A204.1 (cell line): ENCODE measurements around the gene MYH9.

Source experiments
- FAIRE-seq: peaks from 2 replicates; lab custom pipeline; 2012; peaks lifted over from hg19 to GRCh38; lab: Jason Lieb, UNC

Gene MYH9

DNA sequence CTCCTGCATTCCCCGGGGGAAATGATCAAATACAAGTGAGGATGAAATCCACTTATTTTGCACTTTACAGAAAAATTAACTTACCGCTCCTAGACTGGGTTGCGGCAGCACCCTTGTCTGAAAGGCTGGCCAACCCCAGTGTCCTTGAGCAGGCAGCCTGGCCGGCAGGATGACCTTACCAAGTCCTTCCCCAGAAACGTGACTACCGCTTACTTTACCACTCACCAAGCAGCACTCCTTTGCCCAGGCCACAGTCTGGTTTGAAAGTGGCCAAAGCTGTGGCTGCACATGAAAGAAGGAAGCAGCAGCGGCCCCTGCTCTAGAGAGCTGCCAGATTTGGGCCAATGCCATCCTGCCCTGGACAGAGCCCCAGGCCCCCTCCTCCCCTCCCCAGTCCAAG lies 20.3 kb downstream of the MYH9 start:
- FAIRE-seq = no peak

GRCh38 chr22:36367066-36367465 lies 20.7 kb downstream of the MYH9 start:
- FAIRE-seq = no peak

DNA sequence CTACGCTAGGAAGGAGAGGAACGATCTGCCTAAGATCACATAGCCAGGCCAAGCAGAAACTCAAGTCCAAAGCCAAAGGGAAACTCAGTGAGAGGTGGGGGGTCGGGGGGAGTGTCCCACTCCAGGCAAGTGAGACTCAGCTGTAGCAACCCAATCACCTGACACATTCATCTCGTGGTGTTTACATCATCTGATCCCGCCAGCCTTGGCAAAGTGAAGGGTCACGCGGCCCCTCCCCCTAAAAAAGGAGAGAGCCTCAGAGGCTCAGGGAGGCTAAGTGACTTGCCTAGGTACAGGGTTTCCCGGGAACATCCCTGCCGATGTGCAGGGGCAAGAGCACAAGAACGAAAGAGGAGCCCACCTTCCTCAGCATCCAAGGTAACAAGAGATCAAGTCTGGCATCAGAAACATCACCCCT lies 21.5 kb downstream of the MYH9 start:
- no peak for FAIRE-seq

DNA sequence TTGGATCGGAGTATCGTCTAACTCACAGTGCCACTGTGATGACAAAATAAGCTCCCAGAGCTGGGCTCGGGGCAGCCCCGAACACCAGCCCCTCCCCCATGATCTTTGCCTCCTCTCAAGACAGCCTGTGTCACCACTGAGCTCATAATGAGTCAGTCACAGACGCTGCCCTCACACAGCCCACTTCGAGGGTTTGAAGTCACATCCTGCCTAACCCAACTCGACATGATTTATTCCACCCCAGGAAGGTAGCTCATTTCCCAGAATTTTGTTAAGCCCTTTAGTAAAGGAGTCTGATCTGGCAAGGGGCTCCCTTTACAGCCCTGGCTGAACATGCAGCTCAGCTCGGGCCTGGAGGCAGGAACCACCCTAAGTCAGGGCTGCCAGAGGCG lies 22.8 kb downstream of the MYH9 start:
- no peak for FAIRE-seq

DNA sequence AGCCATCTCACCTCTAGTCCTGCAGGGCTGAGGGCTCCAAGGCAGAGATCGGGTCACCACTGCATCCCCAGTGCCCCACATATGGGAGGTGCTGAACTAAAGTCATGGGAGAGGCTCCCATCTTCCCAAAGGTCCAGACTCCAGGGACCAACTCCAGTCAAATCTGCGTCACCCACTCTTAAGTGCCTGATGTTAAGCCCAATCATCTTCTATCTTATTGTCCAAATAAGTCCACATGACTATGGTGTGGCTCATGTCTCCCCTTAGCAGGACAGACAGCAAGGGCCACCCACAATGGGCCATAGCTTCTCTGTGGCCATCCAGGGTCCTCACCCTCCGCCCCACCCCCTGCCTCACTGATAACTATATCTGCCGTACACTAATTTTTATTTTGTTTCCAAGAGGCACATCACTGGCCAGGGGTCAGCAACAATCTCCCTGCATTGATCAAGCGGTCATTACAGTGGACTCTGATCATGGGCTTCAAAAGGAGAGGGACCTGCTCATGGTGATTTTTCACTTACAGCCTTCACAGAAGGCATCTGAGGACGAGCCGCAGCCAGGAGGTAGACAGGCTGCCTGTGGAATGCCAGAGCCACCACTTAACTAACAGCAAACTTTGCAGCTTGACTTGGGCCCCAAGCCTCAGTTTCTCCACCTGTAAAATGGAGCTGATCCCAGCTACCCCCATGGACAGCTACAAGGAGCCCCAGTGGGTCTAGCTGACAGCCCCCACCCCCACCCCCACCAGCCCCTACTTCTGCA lies 23.3 kb downstream of the MYH9 start:
- FAIRE-seq = no peak

DNA sequence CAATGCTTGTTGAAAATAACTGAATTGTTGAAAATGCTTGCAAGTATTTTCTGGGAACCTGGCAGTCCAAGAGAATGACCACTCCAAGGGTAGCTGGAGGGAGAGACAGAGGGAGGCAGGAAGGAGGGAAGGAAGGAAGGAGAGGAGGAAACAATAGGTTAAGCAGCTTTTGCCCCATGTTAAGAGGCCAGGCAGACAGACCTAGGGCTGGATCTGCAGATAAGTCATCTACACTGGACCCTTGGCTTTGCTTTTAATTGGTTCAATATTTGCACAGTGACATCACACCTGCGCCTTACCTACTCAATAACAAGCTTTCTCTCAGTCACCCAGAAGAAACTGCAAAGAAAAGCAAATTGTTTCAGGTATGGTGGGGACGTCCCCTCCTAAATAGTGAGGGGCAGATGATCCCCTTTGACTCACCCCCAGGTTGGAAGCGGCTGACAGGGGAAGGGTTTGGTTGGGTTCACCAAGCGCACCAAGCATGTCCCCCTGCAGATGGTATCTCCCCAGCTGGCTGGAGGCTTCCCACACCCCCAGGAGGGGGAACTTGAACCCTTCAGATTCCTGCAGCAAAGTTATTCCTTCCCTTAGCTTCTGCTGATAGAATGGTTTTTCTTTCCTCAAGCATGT lies 24.3 kb downstream of the MYH9 start:
- FAIRE-seq = no peak

DNA sequence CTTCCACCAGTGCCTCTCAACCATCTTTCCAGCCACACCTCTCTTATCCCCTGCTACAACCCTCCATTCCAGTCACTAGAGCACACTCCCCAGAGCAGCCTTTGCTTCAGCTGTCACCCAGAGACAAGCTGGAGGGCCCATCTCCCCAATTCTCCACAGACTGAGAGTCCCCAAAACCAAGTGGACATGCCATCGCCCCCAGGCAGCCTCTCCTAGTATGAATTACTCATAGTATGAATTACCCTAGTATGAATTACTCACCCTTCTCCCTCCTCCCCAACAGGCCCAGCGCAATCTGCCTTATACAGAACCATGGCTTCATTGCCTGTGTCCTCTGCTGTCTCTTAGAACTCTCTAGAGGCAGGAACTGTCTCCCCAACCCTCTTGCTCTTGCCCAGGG lies 24.8 kb downstream of the MYH9 start:
- FAIRE-seq = no peak

GRCh38 chr22:36362075-36362474 lies 25.7 kb downstream of the MYH9 start:
- FAIRE-seq = no peak

DNA sequence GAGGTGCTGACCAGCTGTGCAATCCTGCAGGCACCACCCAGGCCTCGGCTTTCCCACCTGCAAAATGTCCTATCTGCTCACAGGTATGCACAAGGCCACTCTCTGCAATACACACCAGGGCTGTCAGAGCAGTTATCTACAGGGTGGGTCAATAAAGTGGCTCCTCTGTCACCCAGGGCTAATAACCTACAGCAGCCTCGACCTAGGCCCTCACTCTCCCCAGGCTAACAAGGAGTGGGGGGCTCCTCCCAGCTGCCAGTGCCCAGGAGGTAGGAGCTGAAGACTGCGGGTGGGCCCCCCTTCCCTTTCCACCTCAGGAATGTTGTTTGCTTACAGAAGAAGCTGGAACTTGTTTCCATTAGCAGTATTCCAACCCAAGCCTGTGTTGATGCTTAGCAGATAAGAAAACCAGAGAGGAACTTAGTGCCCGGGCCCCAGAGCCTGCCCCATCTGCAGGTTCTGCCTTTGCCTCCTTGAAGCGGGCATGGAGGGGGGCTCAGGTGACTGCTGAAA lies 26.8 kb downstream of the MYH9 start:
- no peak for FAIRE-seq

DNA sequence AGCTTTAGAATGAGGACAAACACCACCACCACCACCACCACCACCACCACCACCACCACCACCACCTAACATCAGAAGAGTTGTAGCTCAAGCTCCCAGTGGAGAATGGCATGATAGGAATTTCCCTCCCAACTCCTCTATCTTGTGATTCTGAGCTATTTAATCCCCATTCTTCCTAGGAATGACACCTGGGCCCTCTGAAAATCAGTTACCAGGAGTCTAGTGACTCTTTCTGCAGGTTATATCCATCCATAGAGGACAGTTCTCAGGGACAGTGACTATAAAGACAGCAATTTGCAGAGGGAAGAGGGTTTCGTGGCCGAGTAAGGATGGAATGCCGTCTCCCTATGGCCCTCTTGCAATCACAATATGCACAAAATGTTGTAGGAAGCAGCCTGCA lies 27.8 kb downstream of the MYH9 start:
- no peak for FAIRE-seq

DNA sequence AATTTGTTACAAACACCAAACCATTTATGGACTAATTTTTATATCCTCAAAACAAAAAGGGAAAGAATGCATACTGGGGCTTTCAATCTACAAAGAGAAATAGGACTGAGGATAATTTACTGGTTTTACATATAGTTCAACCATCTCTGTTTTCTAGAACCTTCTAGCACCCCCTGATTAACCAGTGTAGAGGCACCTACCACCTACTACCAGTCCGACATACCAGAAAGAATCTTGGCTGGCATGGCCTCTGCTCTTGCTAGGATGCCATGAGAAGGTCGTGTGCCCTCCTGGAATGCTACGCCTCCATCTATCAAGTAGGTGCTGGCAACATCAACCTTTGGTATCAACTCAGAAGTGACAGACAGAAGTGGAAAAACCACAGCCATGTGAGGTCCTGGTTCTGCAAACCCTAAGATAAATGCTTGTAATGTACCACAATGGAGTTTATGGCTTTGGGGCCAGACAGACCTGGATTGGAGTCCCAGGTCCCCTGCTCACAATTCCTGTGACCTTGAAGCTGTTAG lies 28.2 kb downstream of the MYH9 start:
- no peak for FAIRE-seq

DNA sequence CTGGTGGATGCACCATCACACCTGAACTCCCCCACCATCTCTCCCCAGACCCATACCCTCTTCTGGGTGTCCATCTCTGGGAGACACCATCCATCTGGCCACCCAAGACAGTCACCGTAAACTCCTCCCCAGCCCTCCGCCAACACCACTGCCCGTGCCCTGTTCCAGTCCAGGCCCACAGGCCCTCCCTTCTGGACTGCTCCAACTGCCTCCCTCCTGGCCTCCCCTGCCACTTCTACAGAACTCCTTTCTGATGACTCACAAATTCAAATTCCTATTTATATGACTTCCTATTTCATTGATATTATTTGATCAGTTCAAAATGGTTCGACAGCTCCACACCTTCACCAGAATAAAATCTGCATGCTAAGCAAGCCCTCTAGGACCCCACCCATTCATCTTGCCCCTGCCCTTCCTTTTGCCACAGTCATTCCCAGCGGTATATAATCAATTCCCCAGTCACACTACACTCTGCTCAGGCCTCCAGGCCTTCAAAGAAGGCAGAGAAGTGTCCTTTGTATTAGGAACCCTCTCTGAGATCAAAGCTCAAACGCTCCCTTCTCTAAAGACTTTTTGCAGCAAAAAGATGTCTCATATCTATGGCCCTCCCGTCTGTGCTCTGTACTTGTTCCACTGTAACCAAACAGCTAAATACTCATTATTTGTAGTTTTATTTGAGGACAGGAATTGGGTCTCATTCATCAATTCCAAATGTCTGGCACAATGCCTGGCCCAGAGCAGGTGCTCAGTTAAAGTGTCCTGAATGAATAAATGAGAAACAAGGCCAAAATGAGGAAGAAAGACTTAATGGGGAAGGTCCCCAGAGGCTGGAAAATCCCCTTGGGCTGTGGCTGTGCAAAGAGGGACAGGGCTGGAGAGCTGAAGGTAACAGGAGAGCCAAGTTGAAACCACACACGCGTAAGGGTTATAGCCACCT lies 29.0 kb downstream of the MYH9 start:
- FAIRE-seq = no peak

DNA sequence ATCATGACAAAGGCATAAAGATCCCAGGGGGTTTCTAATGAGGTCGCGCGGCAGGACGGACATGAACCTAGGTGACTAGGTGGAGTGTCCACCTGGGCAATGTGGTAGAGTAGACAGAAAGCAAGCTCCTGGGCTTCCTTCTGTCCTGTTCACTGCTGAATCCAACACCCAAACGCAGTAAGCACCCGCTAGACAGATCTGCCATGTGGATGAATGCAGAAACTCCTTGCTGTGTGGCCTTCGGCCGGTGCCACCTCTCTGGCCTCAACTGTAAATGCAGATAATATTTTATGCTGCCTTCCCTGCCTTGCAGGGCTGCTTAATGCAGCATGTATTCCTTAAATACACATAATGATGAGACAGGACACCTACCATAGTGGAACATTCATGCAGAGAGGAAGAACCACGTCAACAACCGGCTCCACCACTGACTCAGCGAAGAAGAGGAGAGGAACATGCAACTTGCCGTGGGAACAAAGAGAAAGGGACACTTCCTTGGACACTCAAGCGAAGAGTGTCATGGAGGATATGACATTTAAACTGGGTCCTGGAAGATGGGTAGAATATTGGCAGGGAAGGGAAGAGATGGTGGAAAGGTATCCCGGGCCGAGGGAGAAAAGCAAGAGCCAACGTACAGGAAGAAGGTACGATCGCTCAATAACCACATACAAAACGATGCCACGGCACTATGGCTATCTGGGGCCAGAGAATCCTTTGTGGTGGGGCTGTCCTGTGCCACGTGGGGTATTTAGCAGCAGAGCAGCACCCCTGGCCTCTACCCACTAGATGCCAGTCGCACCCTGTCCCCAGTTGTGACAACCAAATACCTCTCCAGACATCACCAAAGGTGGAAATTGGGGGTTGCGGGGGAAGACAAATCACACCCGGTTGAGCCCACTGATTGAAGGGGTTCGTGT lies 30.8 kb downstream of the MYH9 start:
- no peak for FAIRE-seq

GRCh38 chr22:36355894-36356293 lies 31.9 kb downstream of the MYH9 start:
- FAIRE-seq = no peak

DNA sequence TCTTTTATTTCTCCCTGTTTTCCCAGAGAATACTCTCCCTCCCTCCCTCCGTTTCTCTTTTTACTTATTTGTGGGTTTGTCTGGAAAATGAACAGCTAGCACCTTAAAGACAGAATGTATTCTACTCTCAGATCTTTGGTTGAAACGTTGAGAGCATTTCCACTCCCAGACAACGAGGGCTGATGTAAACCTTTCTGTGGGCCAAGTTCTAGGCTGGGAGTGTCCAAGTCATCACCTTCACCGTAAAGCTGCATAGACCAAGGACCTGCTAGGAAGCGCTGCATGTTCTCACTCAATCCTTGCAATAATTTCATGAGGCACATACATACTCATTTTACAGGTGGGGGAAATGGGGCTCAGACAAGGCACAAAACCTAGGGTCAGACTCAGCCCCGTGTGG lies 32.4 kb downstream of the MYH9 start:
- FAIRE-seq = no peak

DNA sequence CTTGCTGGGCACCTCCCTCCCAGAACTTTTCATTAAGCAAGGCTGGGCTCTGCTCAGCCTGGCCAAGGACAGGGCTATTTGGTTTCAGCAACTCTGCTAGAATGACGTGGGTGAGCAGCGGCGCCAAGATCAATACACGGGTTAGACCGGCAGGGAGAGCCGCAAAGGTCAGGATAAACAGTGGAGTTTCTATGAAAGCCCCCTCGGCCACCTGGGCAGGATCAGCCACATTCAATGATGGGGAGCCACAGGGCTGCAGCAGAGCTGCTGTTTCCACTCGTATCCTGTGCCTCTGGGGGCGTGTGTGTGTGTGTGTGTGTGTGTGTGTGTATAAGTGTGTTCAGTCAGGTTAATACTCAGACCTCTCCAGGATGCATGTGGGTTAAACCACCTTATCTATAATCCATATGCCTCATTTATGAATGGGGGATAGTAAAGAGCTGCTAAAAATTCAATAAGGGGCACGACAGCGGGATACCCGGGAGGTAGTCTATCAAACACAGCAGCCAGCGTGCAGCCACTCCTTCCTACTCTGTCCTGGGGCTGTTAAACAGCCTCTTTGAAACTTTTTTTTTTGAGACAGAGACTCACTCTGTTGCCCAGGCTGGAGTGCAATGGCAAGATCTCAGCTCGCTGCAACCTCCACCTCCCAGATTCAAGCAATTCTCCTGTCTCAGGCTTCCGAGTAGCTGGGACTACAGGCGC lies 34.8 kb downstream of the MYH9 start:
- no peak for FAIRE-seq

DNA sequence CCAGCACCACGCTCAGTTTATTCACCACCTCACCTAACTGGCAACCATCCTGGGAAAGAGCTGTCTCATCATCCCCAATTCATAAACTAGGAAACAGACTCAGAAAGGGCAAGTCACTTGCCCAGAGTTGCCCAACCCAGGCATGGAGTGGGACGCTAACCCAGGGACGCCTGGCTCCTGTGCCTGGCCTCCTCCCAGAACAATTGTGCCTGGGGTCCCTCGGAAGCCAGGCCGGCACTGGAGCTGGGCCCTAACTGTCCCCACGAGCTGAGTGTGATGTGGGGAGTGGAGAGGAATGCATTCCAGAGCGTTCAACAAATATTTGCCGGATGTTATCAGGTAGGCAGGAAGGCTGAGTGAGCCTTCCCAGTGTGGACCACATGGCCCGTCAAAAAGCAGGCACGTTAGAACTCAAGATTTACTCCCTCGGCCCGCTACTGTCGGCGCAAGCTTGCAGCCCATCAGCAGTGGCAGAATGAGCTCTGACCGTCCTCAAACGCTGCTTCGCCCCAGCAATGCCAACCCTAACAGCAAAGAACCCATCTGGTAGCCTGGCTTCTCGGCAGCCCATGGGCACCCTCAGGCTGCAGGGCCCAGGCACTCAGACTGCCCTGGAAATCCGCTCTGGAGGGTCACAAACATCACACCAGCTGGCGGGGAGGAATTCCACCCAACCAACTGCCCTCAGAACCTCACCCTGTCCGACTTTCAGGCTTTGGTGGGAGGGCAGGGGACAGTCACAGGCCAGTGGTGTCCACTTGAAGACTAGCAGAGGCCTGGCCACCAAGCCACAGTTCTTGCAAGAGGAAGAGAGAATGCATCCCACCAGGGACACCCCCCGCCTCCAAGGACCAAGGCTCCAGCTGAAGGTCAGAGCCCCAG lies 35.6 kb downstream of the MYH9 start:
- no peak for FAIRE-seq

- FAIRE-seq = no peak
Observed at GRCh38 chr22:36350751-36351594, 36.8 kb downstream of the MYH9 start.

GRCh38 chr22:36349726-36350125 lies 38.0 kb downstream of the MYH9 start:
- no peak for FAIRE-seq
